OCI-LY1 (cell line): ENCODE measurements around the gene BTBD10.

Source experiments
- H2AFZ ChIP-seq: fragments of 200-600 bp; sonication (generic), shearing (Covaris generic); 2 replicates; pipeline ENCODE4 v1.6.0; 2014; ENCODE audit warnings: antibody characterized with exemption, mild to moderate bottlenecking, low read length
- H3F3A ChIP-seq: fragments of 200-600 bp; sonication (generic), shearing (Covaris generic); 2 replicates; pipeline ENCODE4 v1.6.0; 2014; ENCODE audit warnings: mild to moderate bottlenecking, antibody characterized with exemption, low read length, moderate library complexity; ENCODE audit not compliant: insufficient read depth
- H3K27ac ChIP-seq: fragments of 200-600 bp; sonication (generic); 2 replicates; pipeline ENCODE4 v1.5.1; 2014; ENCODE audit warnings: low read length, mixed run types, mild to moderate bottlenecking, low read depth; ENCODE audit not compliant: poor library complexity, severe bottlenecking
- H3K27me3 ChIP-seq: fragments of 200-600 bp; sonication (generic); 2 replicates; pipeline ENCODE4 v1.6.0; 2014; ENCODE audit warnings: antibody characterized with exemption, mild to moderate bottlenecking, low read length, moderate library complexity; ENCODE audit not compliant: insufficient read depth
- H3K36me3 ChIP-seq: fragments of 200-600 bp; sonication (generic); 2 replicates; pipeline ENCODE4 v1.6.1; 2014; ENCODE audit warnings: mild to moderate bottlenecking, antibody characterized with exemption, low read length, moderate library complexity, mixed read lengths; ENCODE audit not compliant: insufficient read depth
- H3K4me1 ChIP-seq: fragments of 200-600 bp; sonication (generic); 2 replicates; pipeline ENCODE4 v1.5.1; 2014; ENCODE audit warnings: mild to moderate bottlenecking, low read length, moderate library complexity; ENCODE audit not compliant: insufficient read depth, severe bottlenecking
- H3K4me2 ChIP-seq: fragments of 200-600 bp; sonication (generic), shearing (Covaris generic); 2 replicates; pipeline ENCODE4 v1.6.1; 2014; ENCODE audit warnings: low read length
- H3K4me3 ChIP-seq: fragments of 200-600 bp; sonication (generic); 2 replicates; pipeline ENCODE4 v1.5.1; 2014; ENCODE audit warnings: low read length, low read depth, mild to moderate bottlenecking, mixed read lengths; ENCODE audit not compliant: poor library complexity, severe bottlenecking
- H3K79me2 ChIP-seq: fragments of 200-600 bp; shearing (Covaris generic); 2 replicates; pipeline ENCODE4 v1.6.1; 2016; ENCODE audit warnings: mixed run types, low read length, mixed read lengths; ENCODE audit not compliant: insufficient read depth
- H3K9ac ChIP-seq: fragments of 200-600 bp; sonication (generic), shearing (Covaris generic); 2 replicates; pipeline ENCODE4 v1.6.1; 2014; ENCODE audit warnings: mild to moderate bottlenecking, low read length, mixed read lengths
- H3K9me2 ChIP-seq: fragments of 200-600 bp; sonication (generic), shearing (Covaris generic); 2 replicates; pipeline ENCODE4 v1.6.1; 2014; ENCODE audit warnings: low read depth, mild to moderate bottlenecking, low read length, mixed read lengths
- H3K9me3 ChIP-seq: fragments of 200-600 bp; shearing (Covaris generic); 2 replicates; pipeline ENCODE4 v1.6.1; 2014; ENCODE audit warnings: low read length, mixed read lengths
- H4K20me1 ChIP-seq: fragments of 200-600 bp; sonication (generic), shearing (Covaris generic); 2 replicates; pipeline ENCODE4 v1.6.0; 2016; ENCODE audit warnings: mild to moderate bottlenecking, low read length; ENCODE audit not compliant: insufficient read depth
- CTCF ChIP-seq: fragments of 200-600 bp; sonication (generic), shearing (Covaris generic); IDR thresholded peaks from 2 replicates; pipeline ENCODE4 v1.5.1; 2017; ENCODE audit warnings: mild to moderate bottlenecking, antibody characterized with exemption, low read length, moderate library complexity, mixed read lengths
- EZH2 ChIP-seq: fragments of 200-600 bp; sonication (generic), shearing (Covaris generic); IDR thresholded peaks from 2 replicates; pipeline ENCODE4 v1.8.0; 2017; ENCODE audit warnings: borderline replicate concordance, mixed run types, mild to moderate bottlenecking, antibody characterized with exemption, low read length, moderate library complexity, mixed read lengths

BTBD10 gene

DNA sequence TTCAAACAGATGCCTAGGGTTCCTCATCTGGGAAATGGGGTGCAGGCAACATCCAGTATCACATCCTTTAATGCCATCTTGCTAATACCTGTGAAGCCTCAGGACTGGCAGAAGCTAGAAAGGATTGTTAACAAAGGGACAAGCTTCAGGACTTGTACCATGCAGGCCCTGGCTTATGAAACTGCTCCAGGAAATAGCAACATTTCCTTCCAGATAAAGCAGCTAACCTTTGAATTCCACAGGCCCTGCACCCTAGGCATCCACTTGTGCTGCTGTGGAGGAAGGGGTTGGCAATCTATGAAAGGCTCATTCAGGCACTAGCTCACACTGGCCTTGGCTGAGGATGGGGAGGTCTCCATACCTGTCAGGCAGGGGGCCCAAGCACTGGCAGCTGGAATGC lies 87.2 kb downstream of the BTBD10 start:
- TF ChIP-seq EZH2 = no peak
- no peak for TF ChIP-seq CTCF
- Histone ChIP-seq H3K4me1 (no peaks in the 10 kb centered on the region), H3F3A (no peaks in the 10 kb centered on the region), H3K27ac (no peak overlapping the region), H3K79me2 (no peaks in the 10 kb centered on the region), H3K36me3 (peaks cover 12% of the 10 kb centered on the region; the same call in 1 of the 2 replicates), H3K27me3 (no peaks in the 10 kb centered on the region), H3K9me2 (no peaks in the 10 kb centered on the region), H4K20me1 (no peaks in the 10 kb centered on the region), H3K4me2 (no peak overlapping the region), H3K9me3 (no peaks in the 10 kb centered on the region), H2AFZ (no peak overlapping the region), H3K9ac (no peak overlapping the region), H3K4me3 (no peak overlapping the region)

DNA sequence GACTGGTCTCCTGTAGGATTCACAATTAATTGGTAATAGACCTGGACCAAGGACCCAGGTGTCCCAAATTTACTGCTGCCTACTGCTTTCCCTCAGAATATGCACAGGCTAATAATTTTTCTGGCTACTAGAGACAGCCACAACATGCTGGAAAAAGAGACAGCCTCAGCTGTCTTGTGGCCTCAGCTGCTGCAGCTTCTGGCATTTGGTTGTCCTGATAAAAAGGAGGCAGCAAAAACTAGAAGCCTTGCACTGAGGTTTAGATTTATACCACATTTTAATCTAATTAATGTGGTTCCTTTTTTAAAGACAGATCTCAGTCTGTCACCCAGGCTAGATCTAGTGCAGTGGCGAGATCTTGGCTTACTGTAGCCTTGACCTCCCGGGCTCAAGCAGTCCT lies 89.8 kb downstream of the BTBD10 start:
- Histone ChIP-seq H3K4me1 (no peaks in the 10 kb centered on the region), H3K4me3 (no peak overlapping the region), H3K79me2 (no peaks in the 10 kb centered on the region), H3K9me3 (no peaks in the 10 kb centered on the region), H3K9me2 (no peaks in the 10 kb centered on the region), H3K27ac (no peak overlapping the region), H2AFZ (no peak overlapping the region), H3F3A (no peaks in the 10 kb centered on the region), H3K9ac (no peak overlapping the region), H4K20me1 (no peaks in the 10 kb centered on the region), H3K27me3 (no peaks in the 10 kb centered on the region), H3K4me2 (no peak overlapping the region), H3K36me3 (peaks cover 12% of the 10 kb centered on the region; the same call in 1 of the 2 replicates)
- TF ChIP-seq EZH2 = no peak
- TF ChIP-seq CTCF = no peak

DNA sequence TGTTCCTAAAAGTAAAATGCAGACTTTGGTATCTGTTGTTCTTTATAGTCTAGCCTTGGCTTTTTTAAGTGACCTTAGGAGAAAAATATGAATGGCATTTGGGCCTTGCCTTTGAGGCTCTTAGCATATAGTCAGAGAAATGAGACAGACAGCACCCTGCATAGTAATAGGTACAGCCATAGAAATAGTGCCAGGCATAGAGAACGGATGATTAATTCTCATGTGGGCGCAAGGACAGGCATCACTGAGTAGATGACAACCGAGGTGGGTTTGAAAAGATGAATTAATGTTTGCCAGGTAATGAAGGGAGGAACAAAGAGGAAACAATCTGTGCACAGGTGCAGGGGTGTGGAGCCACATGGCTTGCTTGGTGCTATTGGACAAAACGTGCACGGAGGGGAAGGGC lies 95.0 kb downstream of the BTBD10 start:
- no peak overlapping the region for H3K4me2 ChIP-seq
- H3F3A ChIP-seq = no peaks in the 10 kb centered on the region
- no peak overlapping the region for H3K9ac ChIP-seq
- H3K79me2 ChIP-seq = no peaks in the 10 kb centered on the region
- H3K9me2 ChIP-seq = no peaks in the 10 kb centered on the region
- H3K36me3 ChIP-seq = peaks cover 8% of the 10 kb centered on the region; the same call in 1 of the 2 replicates
- H3K9me3 ChIP-seq = no peaks in the 10 kb centered on the region
- TF ChIP-seq EZH2 (no peak), CTCF (no peak)
- H3K4me3 ChIP-seq = no peak overlapping the region
- no peaks in the 10 kb centered on the region for H3K4me1 ChIP-seq
- no peaks in the 10 kb centered on the region for H3K27me3 ChIP-seq
- no peak overlapping the region for H2AFZ ChIP-seq
- H4K20me1 ChIP-seq = no peaks in the 10 kb centered on the region
- no peak overlapping the region for H3K27ac ChIP-seq
